Neural progenitor cell (in vitro differentiated cells): Measurements from ENCODE around the gene AK1.

ENCODE experiments used
- CTCF ChIP-seq: fragments of 200-600 bp; sonication (generic); IDR thresholded peaks from 2 replicates; pipeline ENCODE4 v1.5.1; 2017; ENCODE audit warnings: antibody characterized with exemption, mild to moderate bottlenecking
- EZH2 ChIP-seq: fragments of 200-600 bp; sonication (generic); IDR thresholded peaks from 2 replicates; pipeline ENCODE4 v1.6.1; 2017; ENCODE audit warnings: antibody characterized with exemption, mild to moderate bottlenecking, moderate library complexity

GRCh38 chr9:127835991-127836516 is 41.4 kb downstream of the AK1 start:
- TF ChIP-seq CTCF (no peak), EZH2 (no peak)
